GM23248 (cell line): ENCODE results near the gene POLA2.

ENCODE experiments used
- EZH2 ChIP-seq: fragments of 200-600 bp; sonication (generic); IDR thresholded peaks from 2 replicates; pipeline ENCODE4 v1.6.1; 2018; ENCODE audit warnings: antibody characterized with exemption, mild to moderate bottlenecking; ENCODE audit not compliant: insufficient read depth, poor library complexity, severe bottlenecking
- EZH2phosphoT487 ChIP-seq: fragments of 200-600 bp; sonication (generic); IDR thresholded peaks from 2 replicates; pipeline ENCODE4 v1.6.1; 2018; ENCODE audit warnings: antibody characterized with exemption, moderate library complexity, mild to moderate bottlenecking, low read depth; ENCODE audit not compliant: insufficient read depth

DNA sequence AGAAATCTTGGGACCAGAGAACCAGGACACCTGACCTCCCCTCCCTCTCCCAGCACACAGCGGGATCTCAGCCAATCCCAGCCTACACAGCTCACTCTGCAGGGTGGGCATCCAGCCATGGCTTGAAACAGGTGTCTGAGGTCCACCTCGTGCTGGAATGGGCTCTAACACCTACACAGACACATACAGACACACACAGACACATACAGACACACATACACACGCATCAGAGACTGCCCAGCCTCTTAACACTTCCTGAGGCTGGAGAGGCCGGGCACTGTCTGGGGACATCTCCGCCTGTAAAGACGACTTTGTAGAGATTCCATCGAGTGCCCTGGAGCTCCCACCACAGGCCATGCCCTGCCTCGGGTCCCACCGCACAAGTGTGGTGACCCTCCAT, 43.3 kb upstream of the POLA2 start:
- no peak for TF ChIP-seq EZH2
- no peak for TF ChIP-seq EZH2phosphoT487
